HL-60 (cell line): ENCODE data around the gene FOXJ3.

Experiments
- DNase-seq, 2 experiments: peaks; one replicate each; pipeline ENCODE4 v3.0.0-alpha.2; 2010 to 2020; ENCODE audit warnings: low read depth in 1 of 2, low spot score in 1 of 2
- H3K27ac ChIP-seq: fragments of 250-450 bp; sonication (Bioruptor Pico); replicated peaks from 2 replicates; pipeline ENCODE4 v1.5.1; 2020; ENCODE audit warnings: mild to moderate bottlenecking, moderate library complexity
- H3K27me3 ChIP-seq: fragments of 250-450 bp; sonication (Bioruptor Pico); 2 replicates; pipeline ENCODE4 v1.5.1; 2021; ENCODE audit warnings: mild to moderate bottlenecking, moderate library complexity; ENCODE audit not compliant: insufficient read depth, poor library complexity, severe bottlenecking
- H3K4me3 ChIP-seq: replicated peaks from 2 replicates; pipeline ENCODE4 v1.5.1; 2011; ENCODE audit warnings: mild to moderate bottlenecking, control low read depth, low read length; ENCODE audit not compliant: insufficient read depth
- GABPA ChIP-seq: IDR thresholded peaks from 2 replicates; pipeline ENCODE4 v1.6.1; 2012; ENCODE audit warnings: low read depth
- POLR2AphosphoS5 ChIP-seq: IDR thresholded peaks from 2 replicates; pipeline ENCODE4 v1.6.1; 2012; ENCODE audit warnings: low read depth
- REST ChIP-seq: IDR thresholded peaks from 2 replicates; pipeline ENCODE4 v1.6.1; 2012; ENCODE audit warnings: low read depth; ENCODE audit not compliant: insufficient replicate concordance
- SPI1 ChIP-seq: IDR thresholded peaks from 2 replicates; pipeline ENCODE4 v1.6.1; 2012; ENCODE audit warnings: low read depth, mild to moderate bottlenecking, borderline replicate concordance
- TF ChIP-seq, protein P1 (sequence below): IDR thresholded peaks from one replicate; pipeline ENCODE4 v1.5.1; 2011; ENCODE audit warnings: low read length, control low read depth, inconsistent platforms; ENCODE audit not compliant: insufficient read depth

FOXJ3 gene

GRCh38 chr1:42181687-42182086 is 153.3 kb downstream of the FOXJ3 start:
- TF ChIP-seq GABPA, result no peak
- no peak for TF ChIP-seq REST
- TF ChIP-seq, protein P1, sequence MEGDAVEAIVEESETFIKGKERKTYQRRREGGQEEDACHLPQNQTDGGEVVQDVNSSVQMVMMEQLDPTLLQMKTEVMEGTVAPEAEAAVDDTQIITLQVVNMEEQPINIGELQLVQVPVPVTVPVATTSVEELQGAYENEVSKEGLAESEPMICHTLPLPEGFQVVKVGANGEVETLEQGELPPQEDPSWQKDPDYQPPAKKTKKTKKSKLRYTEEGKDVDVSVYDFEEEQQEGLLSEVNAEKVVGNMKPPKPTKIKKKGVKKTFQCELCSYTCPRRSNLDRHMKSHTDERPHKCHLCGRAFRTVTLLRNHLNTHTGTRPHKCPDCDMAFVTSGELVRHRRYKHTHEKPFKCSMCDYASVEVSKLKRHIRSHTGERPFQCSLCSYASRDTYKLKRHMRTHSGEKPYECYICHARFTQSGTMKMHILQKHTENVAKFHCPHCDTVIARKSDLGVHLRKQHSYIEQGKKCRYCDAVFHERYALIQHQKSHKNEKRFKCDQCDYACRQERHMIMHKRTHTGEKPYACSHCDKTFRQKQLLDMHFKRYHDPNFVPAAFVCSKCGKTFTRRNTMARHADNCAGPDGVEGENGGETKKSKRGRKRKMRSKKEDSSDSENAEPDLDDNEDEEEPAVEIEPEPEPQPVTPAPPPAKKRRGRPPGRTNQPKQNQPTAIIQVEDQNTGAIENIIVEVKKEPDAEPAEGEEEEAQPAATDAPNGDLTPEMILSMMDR, result no peak
- TF ChIP-seq POLR2AphosphoS5, result no peak
- TF ChIP-seq SPI1, result no peak

DNA sequence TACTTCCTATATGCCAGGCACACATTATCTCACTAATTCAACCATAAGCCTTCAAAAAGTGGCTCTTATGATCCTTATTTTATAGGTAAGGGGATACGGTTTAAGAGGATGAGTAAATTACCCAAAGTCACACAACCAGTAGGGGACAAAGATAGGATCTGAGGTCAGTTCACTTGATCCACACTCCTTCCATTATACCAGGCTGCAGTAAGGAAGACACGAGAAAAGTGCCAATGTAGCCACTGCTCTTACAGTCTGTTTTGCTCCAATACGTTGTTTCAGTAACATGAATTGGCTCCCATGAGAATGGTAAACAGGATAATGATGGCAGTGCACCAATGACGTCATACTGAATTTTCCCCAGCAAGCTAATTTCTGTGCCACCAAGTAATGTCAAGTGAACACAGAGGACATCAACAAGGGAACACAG is 155.1 kb downstream of the FOXJ3 start:
- no peak for DNase-seq
- Histone ChIP-seq H3K4me3 (no peak overlapping the region), H3K27ac (no peak overlapping the region), H3K27me3 (no peaks in the 10 kb centered on the region)
- TF ChIP-seq, protein P1, result no peak
- TF ChIP-seq SPI1, result no peak
- TF ChIP-seq REST, result no peak
- no peak for TF ChIP-seq GABPA
- TF ChIP-seq POLR2AphosphoS5, result no peak

More at GRCh38 chr1:42181687-42182086, 153.3 kb downstream of the FOXJ3 start:
- Histone ChIP-seq H3K27me3 (no peaks in the 10 kb centered on the region), H3K27ac (no peak overlapping the region), H3K4me3 (no peak overlapping the region)
- no peak for DNase-seq

DNA sequence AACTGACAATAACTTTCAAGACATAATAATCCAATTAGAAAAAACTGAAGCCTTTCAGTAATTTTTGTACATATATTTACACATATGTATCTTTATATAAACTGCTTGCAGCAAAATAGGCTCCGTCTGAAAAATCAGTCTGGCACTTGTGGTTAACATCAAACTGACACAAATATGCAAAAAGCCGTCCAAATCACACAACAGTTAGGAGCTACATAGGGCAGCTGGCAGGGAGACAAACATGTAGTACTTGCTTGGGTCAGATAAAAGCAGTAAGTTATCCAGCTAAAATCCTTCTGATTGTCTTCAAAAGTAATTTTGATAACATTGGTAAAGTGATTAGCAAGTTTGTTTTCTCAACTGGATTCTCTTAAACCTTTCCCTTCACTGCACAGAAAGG is 155.8 kb downstream of the FOXJ3 start:
- DNase-seq, result no peak
- Histone ChIP-seq H3K27ac (no peak overlapping the region), H3K27me3 (no peaks in the 10 kb centered on the region), H3K4me3 (no peak overlapping the region)
- TF ChIP-seq SPI1 (no peak), REST (no peak), POLR2AphosphoS5 (no peak), GABPA (no peak)
- TF ChIP-seq, protein P1, result no peak
